HG03025 (cell line): Measurements from ENCODE around the gene ATP13A1.
A peak's percentile ranks its signal among the peaks of the same experiment; 100 is the strongest.
"Not testable (repeated sequence)": the region's sequence is repeated elsewhere in the genome, so short reads cannot be mapped to it uniquely, and the experiment has no call there.

Source experiments
- ATAC-seq: cut with Tn5 transposase; IDR thresholded peaks from one replicate; pipeline ENCODE4 v1.9.1; 2021; ENCODE audit warnings: mild to moderate bottlenecking, moderate library complexity; ENCODE audit not compliant: unreplicated experiment, low FRiP score

ATP13A1 gene

GRCh38 chr19:19663256-19664120 lies at the start of gene ATP13A1:
Gene ATP13A1 (minus strand): TSS chr19:19663676. CDS start chr19:19663666, 10 bp downstream.
- peak; percentile 73 for ATAC-seq

GRCh38 chr19:19711934-19712828 lies 48.7 kb upstream of the ATP13A1 start:
- ATAC-seq, result no peak

- no peak for ATAC-seq
Observed at GRCh38 chr19:19711306-19711933, 47.9 kb upstream of the ATP13A1 start.

- no peak for ATAC-seq
Observed at GRCh38 chr19:19710506-19710905, 47.0 kb upstream of the ATP13A1 start.

GRCh38 chr19:19704836-19705235 lies 41.4 kb upstream of the ATP13A1 start:
- ATAC-seq, result no peak

GRCh38 chr19:19700493-19700892 lies 37.0 kb upstream of the ATP13A1 start:
- not testable (repeated sequence) for ATAC-seq

GRCh38 chr19:19697589-19697988 lies 34.1 kb upstream of the ATP13A1 start:
- no peak for ATAC-seq

- no peak for ATAC-seq
Observed at GRCh38 chr19:19696386-19696785, 32.9 kb upstream of the ATP13A1 start.

- ATAC-seq, result no peak
Observed at GRCh38 chr19:19691683-19692082, 28.2 kb upstream of the ATP13A1 start.

- not testable (repeated sequence) for ATAC-seq
Observed at GRCh38 chr19:19689023-19689422, 25.5 kb upstream of the ATP13A1 start.

GRCh38 chr19:19687090-19687489 lies 23.6 kb upstream of the ATP13A1 start:
- no peak for ATAC-seq

GRCh38 chr19:19686580-19686979 lies 23.1 kb upstream of the ATP13A1 start:
- ATAC-seq, result no peak

GRCh38 chr19:19686119-19686518 lies 22.6 kb upstream of the ATP13A1 start:
- ATAC-seq, result not testable (repeated sequence)

- no peak for ATAC-seq
Observed at GRCh38 chr19:19679176-19680073, 15.9 kb upstream of the ATP13A1 start.

GRCh38 chr19:19677579-19677978 lies 14.1 kb upstream of the ATP13A1 start:
- no peak for ATAC-seq

GRCh38 chr19:19674315-19674714 lies 10.8 kb upstream of the ATP13A1 start:
- ATAC-seq, result no peak

- ATAC-seq, result no peak
Observed at GRCh38 chr19:19672816-19673215, 9.3 kb upstream of the ATP13A1 start.

GRCh38 chr19:19670070-19670551 lies 6.6 kb upstream of the ATP13A1 start:
- ATAC-seq, result no peak

GRCh38 chr19:19668230-19669012 lies 4.9 kb upstream of the ATP13A1 start, which contains the start of gene ZNF101:
Gene ZNF101 (plus strand): TSS chr19:19668839. CDS start chr19:19668964, 125 bp downstream.
- peak; percentile 55 for ATAC-seq
